HepG2 (cell line): ENCODE results near the gene COBLL1. TPM values are rescaled to one million over a fixed set of nuclear protein-coding genes. Genes with fewer than 3 reads are reported as not detected.

Source experiments
- CBX1 ChIP-seq: IDR thresholded peaks from one replicate; pipeline ENCODE4 v1.6.1; 2016; ENCODE audit warnings: antibody characterized with exemption, low read depth
- FOXM1 ChIP-seq: sonication (generic); formaldehyde crosslinking; IDR thresholded peaks from 2 replicates; pipeline ENCODE4 v1.5.0; 2020; ENCODE audit warnings: missing genetic modification reagents
- FOXP1 ChIP-seq, 2 experiments: fragments of 450-650 bp in 1 of 2; IDR thresholded peaks; 2 replicates each; pipeline ENCODE4 v1.6.1; 2017 to 2018; ENCODE audit warnings: antibody characterized with exemption in 1 of 2
- KDM2A ChIP-seq: sonication (generic); formaldehyde crosslinking; IDR thresholded peaks from 2 replicates; pipeline ENCODE4 v1.4.0; 2020; ENCODE audit warnings: low read depth, missing genetic modification reagents, borderline replicate concordance
- PHF5A ChIP-seq: IDR thresholded peaks from one replicate; pipeline ENCODE4 v1.6.1; 2018; ENCODE audit warnings: low read depth, missing genetic modification reagents; ENCODE audit not compliant: unreplicated experiment
- ZFAT ChIP-seq: sonication (generic); formaldehyde crosslinking; conservative IDR thresholded peaks from 2 replicates; pipeline ENCODE4 v1.8.1; 2023; ENCODE audit warnings: missing genetic modification reagents, inconsistent platforms
- ZKSCAN8 ChIP-seq: IDR thresholded peaks from 2 replicates; pipeline ENCODE4 v1.6.1; 2016; ENCODE audit warnings: borderline replicate concordance, missing genetic modification reagents, missing compliant biosample characterization
- ZNF570 ChIP-seq: sonication (generic); formaldehyde crosslinking; IDR thresholded peaks from 2 replicates; pipeline ENCODE4 v1.4.0; 2020; ENCODE audit warnings: mild to moderate bottlenecking, missing genetic modification reagents, borderline replicate concordance
- polyA plus RNA-seq, 8 experiments: library from polyadenylated mRNA; depleted of rRNA in 3 of 8; stranded (reverse) in 7 of 8; unstranded in 1 of 8; fragments of >200 nt; fragmentation: Illumina TruSeq in 4 of 8; extraction: Trizol in 4 of 8; gene quantifications; 2 replicates each; pipeline versions ENCODE4 v1.2.1 to v1.2.3, GENCODE V29; 2011 to 2016; ENCODE audit warnings: low read depth in 4 of 8, missing spikeins in 1 of 8, mixed read lengths in 1 of 8; ENCODE audit not compliant: insufficient read depth in 1 of 8
- total RNA-seq, 5 experiments: library from RNA; depleted of rRNA; stranded (reverse); fragments of >200 nt; fragmentation: Illumina TruSeq; extraction: Trizol; gene quantifications; 2 replicates each; pipeline ENCODE4 v1.2.3, GENCODE V29; 2016; ENCODE audit warnings: low read depth in 1 of 5
- TF ChIP-seq, protein P1 (sequence below): sonication (generic); formaldehyde crosslinking; IDR thresholded peaks from 2 replicates; pipeline ENCODE4 v1.9.0; 2022; ENCODE audit warnings: missing genetic modification reagents, mild to moderate bottlenecking, borderline replicate concordance
- TF ChIP-seq, protein P2 (sequence below): sonication (generic); formaldehyde crosslinking; IDR thresholded peaks from 2 replicates; pipeline ENCODE4 v1.5.1; 2020; ENCODE audit warnings: mild to moderate bottlenecking, moderate library complexity, missing genetic modification reagents
- TF ChIP-seq, protein P3 (sequence below): sonication (generic); formaldehyde crosslinking; IDR thresholded peaks from 2 replicates; pipeline ENCODE4 v1.5.0; 2020; ENCODE audit warnings: missing genetic modification reagents
- TF ChIP-seq, protein P4 (sequence below): sonication (generic); formaldehyde crosslinking; IDR thresholded peaks from 2 replicates; pipeline ENCODE4 v1.4.0; 2020; ENCODE audit warnings: missing genetic modification reagents, borderline replicate concordance
- TF ChIP-seq, protein P5 (sequence below): sonication (generic); formaldehyde crosslinking; IDR thresholded peaks from 2 replicates; pipeline ENCODE4 v1.5.1; 2020; ENCODE audit warnings: mild to moderate bottlenecking, missing genetic modification reagents, moderate library complexity
- TF ChIP-seq, protein P6 (sequence below): sonication (generic); formaldehyde crosslinking; IDR thresholded peaks from 2 replicates; pipeline ENCODE4 v1.5.1; 2020; ENCODE audit warnings: missing genetic modification reagents, mild to moderate bottlenecking, borderline replicate concordance
- TF ChIP-seq, protein P7 (sequence below): sonication (generic); formaldehyde crosslinking; IDR thresholded peaks from 2 replicates; pipeline ENCODE4 v1.4.0; 2020; ENCODE audit warnings: missing genetic modification reagents

Gene COBLL1
- total and polyA plus RNA-seq, 2 of the 13 experiments (the other 11 are each of a cell fraction or from before 2014, with no cell fraction given) = 32.6 to 86.8 TPM

DNA sequence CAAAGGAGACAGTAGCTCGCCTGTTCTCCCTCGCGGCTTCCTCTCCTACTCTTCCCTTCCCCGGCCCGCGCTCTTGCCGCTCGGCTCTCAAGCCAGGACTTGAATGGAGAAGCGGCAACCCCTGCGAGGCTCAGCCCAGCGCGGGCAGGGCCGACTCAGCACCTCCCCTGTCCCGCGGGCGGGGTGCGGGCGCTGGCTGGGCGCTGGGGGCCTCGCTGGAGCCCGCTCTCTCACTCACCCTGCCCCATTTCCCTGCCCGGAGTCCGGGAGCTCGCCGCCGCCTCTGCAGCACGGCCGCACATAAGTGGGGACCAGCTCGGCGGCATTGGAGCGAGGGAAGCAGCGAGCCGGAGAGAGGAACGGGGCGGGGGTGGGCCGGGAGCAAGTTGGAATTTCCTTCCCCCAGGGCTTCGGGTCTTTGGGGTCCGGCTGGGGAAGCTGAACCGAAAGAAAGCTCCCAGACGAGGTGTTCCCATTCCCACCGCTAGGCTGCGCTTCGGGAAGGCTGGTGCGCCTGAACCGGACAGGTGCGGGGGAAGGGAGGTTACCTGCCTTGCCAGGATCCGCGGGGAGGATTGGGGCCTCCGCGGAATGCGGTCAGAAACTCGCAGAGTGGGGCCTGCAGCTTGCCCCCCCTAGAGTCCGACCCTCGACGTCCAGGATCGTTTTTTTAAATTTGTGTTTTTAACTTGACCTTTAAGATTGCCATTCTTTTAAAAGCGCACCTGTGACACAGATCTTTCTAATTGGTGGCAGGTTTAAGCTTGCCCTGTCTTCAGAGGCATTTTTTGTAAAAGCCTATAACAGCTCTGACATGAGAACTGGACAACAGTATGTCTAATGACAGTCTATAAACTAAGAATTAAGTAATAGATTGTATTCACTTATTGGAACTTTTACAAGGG is at the start of gene COBLL1 (continued):
- TF ChIP-seq KDM2A (CRISPR knock-in tag) (peak; percentile 95), FOXM1 (0 out of 2 replicates have a peak, but pooled peaks have one; percentile 36), ZNF570 (CRISPR knock-in tag) (peak; percentile 68; the same call in 1 of the 2 replicates), CBX1 (peak; percentile 32), PHF5A (CRISPR knock-in tag) (peak; percentile 79), ZKSCAN8 (CRISPR knock-in tag) (peak; percentile 82; the same call in 1 of the 2 replicates), FOXP1 (IDR thresholded peaks at IDR 0.05) (no peak), FOXP1 (CRISPR knock-in tag; IDR thresholded peaks at IDR 0.05) (0 out of 2 replicates have a peak, but pooled peaks have one; percentile 5), ZFAT (CRISPR knock-in tag) (0 out of 2 replicates have a peak, but pooled peaks have one; percentile 51)
- TF ChIP-seq, protein P1, sequence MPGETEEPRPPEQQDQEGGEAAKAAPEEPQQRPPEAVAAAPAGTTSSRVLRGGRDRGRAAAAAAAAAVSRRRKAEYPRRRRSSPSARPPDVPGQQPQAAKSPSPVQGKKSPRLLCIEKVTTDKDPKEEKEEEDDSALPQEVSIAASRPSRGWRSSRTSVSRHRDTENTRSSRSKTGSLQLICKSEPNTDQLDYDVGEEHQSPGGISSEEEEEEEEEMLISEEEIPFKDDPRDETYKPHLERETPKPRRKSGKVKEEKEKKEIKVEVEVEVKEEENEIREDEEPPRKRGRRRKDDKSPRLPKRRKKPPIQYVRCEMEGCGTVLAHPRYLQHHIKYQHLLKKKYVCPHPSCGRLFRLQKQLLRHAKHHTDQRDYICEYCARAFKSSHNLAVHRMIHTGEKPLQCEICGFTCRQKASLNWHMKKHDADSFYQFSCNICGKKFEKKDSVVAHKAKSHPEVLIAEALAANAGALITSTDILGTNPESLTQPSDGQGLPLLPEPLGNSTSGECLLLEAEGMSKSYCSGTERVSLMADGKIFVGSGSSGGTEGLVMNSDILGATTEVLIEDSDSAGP (CRISPR knock-in tag) = peak; percentile 96
- TF ChIP-seq, protein P2, sequence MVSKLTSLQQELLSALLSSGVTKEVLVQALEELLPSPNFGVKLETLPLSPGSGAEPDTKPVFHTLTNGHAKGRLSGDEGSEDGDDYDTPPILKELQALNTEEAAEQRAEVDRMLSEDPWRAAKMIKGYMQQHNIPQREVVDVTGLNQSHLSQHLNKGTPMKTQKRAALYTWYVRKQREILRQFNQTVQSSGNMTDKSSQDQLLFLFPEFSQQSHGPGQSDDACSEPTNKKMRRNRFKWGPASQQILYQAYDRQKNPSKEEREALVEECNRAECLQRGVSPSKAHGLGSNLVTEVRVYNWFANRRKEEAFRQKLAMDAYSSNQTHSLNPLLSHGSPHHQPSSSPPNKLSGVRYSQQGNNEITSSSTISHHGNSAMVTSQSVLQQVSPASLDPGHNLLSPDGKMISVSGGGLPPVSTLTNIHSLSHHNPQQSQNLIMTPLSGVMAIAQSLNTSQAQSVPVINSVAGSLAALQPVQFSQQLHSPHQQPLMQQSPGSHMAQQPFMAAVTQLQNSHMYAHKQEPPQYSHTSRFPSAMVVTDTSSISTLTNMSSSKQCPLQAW = peak; percentile 68
- TF ChIP-seq, protein P3, sequence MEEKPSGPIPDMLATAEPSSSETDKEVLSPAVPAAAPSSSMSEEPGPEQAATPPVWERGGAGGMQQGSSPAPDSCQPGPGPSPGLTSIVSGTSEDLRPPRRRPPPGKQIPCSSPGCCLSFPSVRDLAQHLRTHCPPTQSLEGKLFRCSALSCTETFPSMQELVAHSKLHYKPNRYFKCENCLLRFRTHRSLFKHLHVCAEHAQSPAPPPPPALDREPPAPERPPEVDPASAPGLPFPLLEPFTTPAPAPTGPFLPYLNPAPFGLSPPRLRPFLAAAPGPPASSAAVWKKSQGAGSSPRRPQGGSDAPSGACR (CRISPR knock-in tag) = peak; percentile 74
- TF ChIP-seq, protein P4, sequence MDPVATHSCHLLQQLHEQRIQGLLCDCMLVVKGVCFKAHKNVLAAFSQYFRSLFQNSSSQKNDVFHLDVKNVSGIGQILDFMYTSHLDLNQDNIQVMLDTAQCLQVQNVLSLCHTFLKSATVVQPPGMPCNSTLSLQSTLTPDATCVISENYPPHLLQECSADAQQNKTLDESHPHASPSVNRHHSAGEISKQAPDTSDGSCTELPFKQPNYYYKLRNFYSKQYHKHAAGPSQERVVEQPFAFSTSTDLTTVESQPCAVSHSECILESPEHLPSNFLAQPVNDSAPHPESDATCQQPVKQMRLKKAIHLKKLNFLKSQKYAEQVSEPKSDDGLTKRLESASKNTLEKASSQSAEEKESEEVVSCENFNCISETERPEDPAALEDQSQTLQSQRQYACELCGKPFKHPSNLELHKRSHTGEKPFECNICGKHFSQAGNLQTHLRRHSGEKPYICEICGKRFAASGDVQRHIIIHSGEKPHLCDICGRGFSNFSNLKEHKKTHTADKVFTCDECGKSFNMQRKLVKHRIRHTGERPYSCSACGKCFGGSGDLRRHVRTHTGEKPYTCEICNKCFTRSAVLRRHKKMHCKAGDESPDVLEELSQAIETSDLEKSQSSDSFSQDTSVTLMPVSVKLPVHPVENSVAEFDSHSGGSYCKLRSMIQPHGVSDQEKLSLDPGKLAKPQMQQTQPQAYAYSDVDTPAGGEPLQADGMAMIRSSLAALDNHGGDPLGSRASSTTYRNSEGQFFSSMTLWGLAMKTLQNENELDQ (CRISPR knock-in tag) = no peak
- TF ChIP-seq, protein P5, sequence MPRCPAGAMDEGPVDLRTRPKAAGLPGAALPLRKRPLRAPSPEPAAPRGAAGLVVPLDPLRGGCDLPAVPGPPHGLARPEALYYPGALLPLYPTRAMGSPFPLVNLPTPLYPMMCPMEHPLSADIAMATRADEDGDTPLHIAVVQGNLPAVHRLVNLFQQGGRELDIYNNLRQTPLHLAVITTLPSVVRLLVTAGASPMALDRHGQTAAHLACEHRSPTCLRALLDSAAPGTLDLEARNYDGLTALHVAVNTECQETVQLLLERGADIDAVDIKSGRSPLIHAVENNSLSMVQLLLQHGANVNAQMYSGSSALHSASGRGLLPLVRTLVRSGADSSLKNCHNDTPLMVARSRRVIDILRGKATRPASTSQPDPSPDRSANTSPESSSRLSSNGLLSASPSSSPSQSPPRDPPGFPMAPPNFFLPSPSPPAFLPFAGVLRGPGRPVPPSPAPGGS (CRISPR knock-in tag) = no peak; the same call in none of the 2 replicates
- TF ChIP-seq, protein P6, sequence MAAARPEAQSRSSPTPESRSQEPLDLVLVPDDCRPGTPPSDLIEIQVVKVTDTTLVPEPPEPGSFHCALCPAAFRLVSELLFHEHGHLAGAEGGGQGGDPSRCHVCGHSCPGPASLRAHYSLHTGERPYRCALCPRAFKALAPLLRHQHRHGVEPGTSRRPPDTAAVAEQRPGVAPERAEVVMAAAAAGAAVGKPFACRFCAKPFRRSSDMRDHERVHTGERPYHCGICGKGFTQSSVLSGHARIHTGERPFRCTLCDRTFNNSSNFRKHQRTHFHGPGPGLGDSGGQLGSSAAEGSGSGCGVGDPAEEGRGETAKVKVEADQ (CRISPR knock-in tag) = peak; percentile 49; the same call in 1 of the 2 replicates
- TF ChIP-seq, protein P7, sequence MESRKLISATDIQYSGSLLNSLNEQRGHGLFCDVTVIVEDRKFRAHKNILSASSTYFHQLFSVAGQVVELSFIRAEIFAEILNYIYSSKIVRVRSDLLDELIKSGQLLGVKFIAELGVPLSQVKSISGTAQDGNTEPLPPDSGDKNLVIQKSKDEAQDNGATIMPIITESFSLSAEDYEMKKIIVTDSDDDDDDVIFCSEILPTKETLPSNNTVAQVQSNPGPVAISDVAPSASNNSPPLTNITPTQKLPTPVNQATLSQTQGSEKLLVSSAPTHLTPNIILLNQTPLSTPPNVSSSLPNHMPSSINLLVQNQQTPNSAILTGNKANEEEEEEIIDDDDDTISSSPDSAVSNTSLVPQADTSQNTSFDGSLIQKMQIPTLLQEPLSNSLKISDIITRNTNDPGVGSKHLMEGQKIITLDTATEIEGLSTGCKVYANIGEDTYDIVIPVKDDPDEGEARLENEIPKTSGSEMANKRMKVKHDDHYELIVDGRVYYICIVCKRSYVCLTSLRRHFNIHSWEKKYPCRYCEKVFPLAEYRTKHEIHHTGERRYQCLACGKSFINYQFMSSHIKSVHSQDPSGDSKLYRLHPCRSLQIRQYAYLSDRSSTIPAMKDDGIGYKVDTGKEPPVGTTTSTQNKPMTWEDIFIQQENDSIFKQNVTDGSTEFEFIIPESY (CRISPR knock-in tag) = peak; percentile 53; the same call in 1 of the 2 replicates
